DMS153 (cell line): ENCODE results near the gene PTPRO.
A peak's percentile ranks its signal among the peaks of the same experiment; 100 is the strongest.

ENCODE experiments used
- DNase-seq: peaks from one replicate; lab custom pipeline; 2025; lab: John Stamatoyannopoulos, UW

PTPRO gene

GRCh38 chr12:15446807-15447206 lies 124.5 kb downstream of the PTPRO start:
- no peak for DNase-seq

- no peak for DNase-seq
These were observed 131.3 kb downstream of the PTPRO start for GRCh38 chr12:15453613-15454012.

GRCh38 chr12:15458008-15458407 lies 135.7 kb downstream of the PTPRO start:
- no peak for DNase-seq

GRCh38 chr12:15468911-15469310 lies 146.6 kb downstream of the PTPRO start:
- no peak for DNase-seq

- no peak for DNase-seq
These were observed 147.0 kb downstream of the PTPRO start for GRCh38 chr12:15469356-15469755.

GRCh38 chr12:15472036-15472435 lies 149.7 kb downstream of the PTPRO start:
- no peak for DNase-seq

GRCh38 chr12:15474766-15475165 lies 152.5 kb downstream of the PTPRO start:
- DNase-seq, result no peak

- no peak for DNase-seq
These were observed 155.5 kb downstream of the PTPRO start for GRCh38 chr12:15477761-15478160.

- DNase-seq, result no peak
These were observed 159.5 kb downstream of the PTPRO start for GRCh38 chr12:15481846-15482245.

GRCh38 chr12:15485466-15485865 lies 163.2 kb downstream of the PTPRO start:
- no peak for DNase-seq

- DNase-seq, result no peak
These were observed 164.6 kb downstream of the PTPRO start for GRCh38 chr12:15486859-15487258.

GRCh38 chr12:15488481-15488880 lies 166.2 kb downstream of the PTPRO start:
- DNase-seq, result no peak

- no peak for DNase-seq
These were observed 172.2 kb downstream of the PTPRO start for GRCh38 chr12:15494329-15495046.

- DNase-seq, result no peak
These were observed 173.4 kb downstream of the PTPRO start for GRCh38 chr12:15495746-15496145.

GRCh38 chr12:15496738-15497137 lies 174.4 kb downstream of the PTPRO start:
- no peak for DNase-seq

- no peak for DNase-seq
These were observed 175.5 kb downstream of the PTPRO start for GRCh38 chr12:15497671-15498292.

GRCh38 chr12:15502211-15502610 lies 179.9 kb downstream of the PTPRO start:
- no peak for DNase-seq

- DNase-seq, result no peak
These were observed 183.3 kb downstream of the PTPRO start for GRCh38 chr12:15505616-15506015.

- DNase-seq, result no peak
These were observed 192.7 kb downstream of the PTPRO start for GRCh38 chr12:15515010-15515409.

- no peak for DNase-seq
These were observed 197.8 kb downstream of the PTPRO start for GRCh38 chr12:15520083-15520482.

- DNase-seq, result no peak
These were observed 198.5 kb downstream of the PTPRO start for GRCh38 chr12:15520844-15521243.

- DNase-seq, result peak; percentile 10
These were observed 200.4 kb downstream of the PTPRO start for GRCh38 chr12:15522574-15523187.

- no peak for DNase-seq
These were observed 203.1 kb downstream of the PTPRO start for GRCh38 chr12:15525441-15525840.
